ENCODE results near the gene TMPRSS9.

DNA sequence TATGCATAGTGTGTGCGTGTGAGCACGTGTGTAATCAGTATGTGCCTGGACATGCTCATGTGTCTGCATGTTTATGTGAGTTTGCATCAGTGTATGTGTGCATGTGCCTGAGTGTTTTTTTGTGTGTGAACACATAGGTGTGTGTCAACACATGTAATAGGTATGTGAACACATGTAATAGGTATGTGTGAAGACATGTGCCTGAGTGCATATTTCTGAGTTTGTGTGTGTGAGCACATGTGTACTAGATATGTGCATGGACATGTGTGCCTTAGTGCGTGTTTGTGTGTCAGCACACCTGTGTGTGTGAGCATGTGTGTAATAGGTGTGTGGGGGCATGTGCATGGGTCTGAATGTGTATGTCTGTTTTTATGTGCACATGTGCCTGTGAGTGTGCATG lies 24.2 kb upstream of the TMPRSS9 start:
- TF ChIP-seq POLR2A (IDR thresholded peaks at IDR 0.05) = no peak
- TF ChIP-seq, protein P1, sequence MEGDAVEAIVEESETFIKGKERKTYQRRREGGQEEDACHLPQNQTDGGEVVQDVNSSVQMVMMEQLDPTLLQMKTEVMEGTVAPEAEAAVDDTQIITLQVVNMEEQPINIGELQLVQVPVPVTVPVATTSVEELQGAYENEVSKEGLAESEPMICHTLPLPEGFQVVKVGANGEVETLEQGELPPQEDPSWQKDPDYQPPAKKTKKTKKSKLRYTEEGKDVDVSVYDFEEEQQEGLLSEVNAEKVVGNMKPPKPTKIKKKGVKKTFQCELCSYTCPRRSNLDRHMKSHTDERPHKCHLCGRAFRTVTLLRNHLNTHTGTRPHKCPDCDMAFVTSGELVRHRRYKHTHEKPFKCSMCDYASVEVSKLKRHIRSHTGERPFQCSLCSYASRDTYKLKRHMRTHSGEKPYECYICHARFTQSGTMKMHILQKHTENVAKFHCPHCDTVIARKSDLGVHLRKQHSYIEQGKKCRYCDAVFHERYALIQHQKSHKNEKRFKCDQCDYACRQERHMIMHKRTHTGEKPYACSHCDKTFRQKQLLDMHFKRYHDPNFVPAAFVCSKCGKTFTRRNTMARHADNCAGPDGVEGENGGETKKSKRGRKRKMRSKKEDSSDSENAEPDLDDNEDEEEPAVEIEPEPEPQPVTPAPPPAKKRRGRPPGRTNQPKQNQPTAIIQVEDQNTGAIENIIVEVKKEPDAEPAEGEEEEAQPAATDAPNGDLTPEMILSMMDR (IDR thresholded peaks at IDR 0.05) = no peak

Data from Peyer's patch (tissue), 4 donors.